ENCODE data around the gene NTRK3.

NTRK3 gene

GRCh38 chr15:87935583-87935982 lies 321.0 kb downstream of the NTRK3 start:
- no peak overlapping the region for H3K4me3 ChIP-seq (replicated peaks; ENCODE audit: low read depth, low read length)
- no peak for DNase-seq (ENCODE audit: extremely low read depth, low read depth)
- no peak for TF ChIP-seq CTCF (IDR thresholded peaks at IDR 0.05; ENCODE audit: low read depth, low read length, missing control alignments)

- no peak for TF ChIP-seq CTCF (IDR thresholded peaks at IDR 0.05; ENCODE audit: low read depth, low read length, missing control alignments)
- H3K4me3 ChIP-seq (replicated peaks; ENCODE audit: low read depth, low read length), result no peak overlapping the region
- DNase-seq (ENCODE audit: extremely low read depth, low read depth), result no peak
Measured at GRCh38 chr15:87931584-87931983, 325.0 kb downstream of the NTRK3 start.

- H3K4me3 ChIP-seq (replicated peaks; ENCODE audit: low read depth, low read length), result no peak overlapping the region
- no peak for TF ChIP-seq CTCF (IDR thresholded peaks at IDR 0.05; ENCODE audit: low read depth, low read length, missing control alignments)
- DNase-seq (ENCODE audit: extremely low read depth, low read depth), result no peak
Measured at GRCh38 chr15:87930457-87930856, 326.1 kb downstream of the NTRK3 start.

GRCh38 chr15:87929841-87930240 lies 326.7 kb downstream of the NTRK3 start:
- no peak for DNase-seq (ENCODE audit: extremely low read depth, low read depth)
- no peak for TF ChIP-seq CTCF (IDR thresholded peaks at IDR 0.05; ENCODE audit: low read depth, low read length, missing control alignments)
- H3K4me3 ChIP-seq (replicated peaks; ENCODE audit: low read depth, low read length), result no peak overlapping the region

GRCh38 chr15:87924433-87924832 lies 332.1 kb downstream of the NTRK3 start:
- no peak overlapping the region for H3K4me3 ChIP-seq (replicated peaks; ENCODE audit: low read depth, low read length)
- TF ChIP-seq CTCF (IDR thresholded peaks at IDR 0.05; ENCODE audit: low read depth, low read length, missing control alignments), result no peak

GRCh38 chr15:87919064-87919463 lies 337.5 kb downstream of the NTRK3 start:
- no peak for TF ChIP-seq CTCF (IDR thresholded peaks at IDR 0.05; ENCODE audit: low read depth, low read length, missing control alignments)
- DNase-seq (ENCODE audit: extremely low read depth, low read depth), result no peak
- H3K4me3 ChIP-seq (replicated peaks; ENCODE audit: low read depth, low read length), result no peak overlapping the region

More at GRCh38 chr15:87924433-87924832, 332.1 kb downstream of the NTRK3 start:
- DNase-seq (ENCODE audit: extremely low read depth, low read depth), result no peak

GRCh38 chr15:87917480-87917879 lies 339.1 kb downstream of the NTRK3 start:
- no peak overlapping the region for H3K4me3 ChIP-seq (replicated peaks; ENCODE audit: low read depth, low read length)
- no peak for DNase-seq (ENCODE audit: extremely low read depth, low read depth)
- TF ChIP-seq CTCF (IDR thresholded peaks at IDR 0.05; ENCODE audit: low read depth, low read length, missing control alignments), result no peak
